SKM-1 (cell line): ENCODE results near the gene ABHD14A.

Experiments
- DNase-seq: peaks from one replicate; lab custom pipeline; 2025; ENCODE audit not compliant: unreplicated experiment; lab: John Stamatoyannopoulos, UW

The ABHD14A gene

GRCh38 chr3:52015438-52016228, 40.8 kb downstream of the ABHD14A start:
- DNase-seq, result no peak

GRCh38 chr3:52017586-52017985, 42.7 kb downstream of the ABHD14A start:
- no peak for DNase-seq

GRCh38 chr3:52018319-52019000, 43.6 kb downstream of the ABHD14A start:
- DNase-seq, result no peak

- no peak for DNase-seq
Measured at GRCh38 chr3:52019352-52020080, 44.7 kb downstream of the ABHD14A start.

- DNase-seq, result no peak
Measured at GRCh38 chr3:52020796-52021195, 45.9 kb downstream of the ABHD14A start.

- DNase-seq, result no peak
Measured at GRCh38 chr3:52021489-52022268, 46.8 kb downstream of the ABHD14A start.

- DNase-seq, result no peak
Measured at GRCh38 chr3:52022323-52023100, 47.6 kb downstream of the ABHD14A start.

- DNase-seq, result no peak
Measured at GRCh38 chr3:52023101-52023770, 48.4 kb downstream of the ABHD14A start.

- no peak for DNase-seq
Measured at GRCh38 chr3:52023860-52024764, 49.2 kb downstream of the ABHD14A start.

- DNase-seq, result no peak
Measured at GRCh38 chr3:52024765-52025452, 50.0 kb downstream of the ABHD14A start.

- DNase-seq, result no peak
Measured at GRCh38 chr3:52025453-52025852, 50.6 kb downstream of the ABHD14A start.

GRCh38 chr3:52026041-52026440, 51.2 kb downstream of the ABHD14A start:
- no peak for DNase-seq

GRCh38 chr3:52028572-52028971, 53.7 kb downstream of the ABHD14A start:
- DNase-seq, result no peak

GRCh38 chr3:52029053-52029452, 54.2 kb downstream of the ABHD14A start:
- no peak for DNase-seq

GRCh38 chr3:52029535-52029934, 54.7 kb downstream of the ABHD14A start:
- no peak for DNase-seq
